ENCODE results near the gene RRM2.

The RRM2 gene

DNA sequence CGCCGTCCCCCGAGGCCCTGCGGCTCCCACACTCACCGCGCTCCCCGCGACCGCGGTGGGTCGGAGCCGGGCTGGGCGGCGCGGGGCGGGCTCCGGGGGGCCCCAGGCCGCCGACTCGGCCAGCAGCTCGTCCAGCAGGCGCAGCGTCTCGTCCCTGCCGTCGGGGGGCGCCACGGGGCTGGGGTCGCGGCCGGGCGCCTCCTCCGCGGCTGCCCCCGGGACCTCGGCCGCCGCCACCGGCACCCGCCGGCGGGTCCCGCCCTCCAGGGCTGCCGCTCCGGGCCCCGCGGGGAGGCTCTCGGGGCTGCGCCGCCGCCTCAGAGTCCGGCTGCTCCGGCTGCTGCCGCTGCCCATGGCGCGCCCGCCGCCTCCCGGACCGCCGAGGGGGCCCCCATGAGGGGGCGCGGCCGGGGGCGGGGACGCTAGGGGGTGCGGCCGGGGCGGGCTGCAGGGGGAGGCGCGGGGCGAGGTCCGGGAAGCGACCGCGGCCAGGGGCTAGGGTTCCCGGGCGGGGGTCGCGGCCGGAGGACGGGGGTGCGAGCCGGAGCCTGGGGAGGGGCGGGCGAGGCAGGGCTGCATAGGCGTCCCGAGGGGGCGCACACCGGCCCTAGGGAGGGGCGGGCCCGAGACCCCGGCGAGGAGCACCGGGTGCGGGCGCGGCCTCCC, 42.5 kb upstream of the RRM2 start, which contains the start of gene CYS1:
Gene CYS1 (minus strand): TSS at position 542 of the 666 bp plus-strand sequence. CDS start 188 bp downstream, at position 354.
- DNase-seq (no peak), ATAC-seq (ENCODE audit: insufficient read depth, low read depth) (no peak)
- H3K79me2 ChIP-seq (ENCODE audit: insufficient read depth, low read length) = no peaks in the 10 kb centered on the region
- H4K20me1 ChIP-seq (ENCODE audit: insufficient read depth, low read length) = no peaks in the 10 kb centered on the region
- peaks cover 11% of the 10 kb centered on the region for H3K4me1 ChIP-seq (ENCODE audit: insufficient read depth, low read length)
- no peaks in the 10 kb centered on the region for H3K9me3 ChIP-seq (ENCODE audit: insufficient read depth, low read length, severe bottlenecking)
- TF ChIP-seq EZH2 (IDR thresholded peaks at IDR 0.05; ENCODE audit: borderline replicate concordance, low read depth, low read length, severe bottlenecking) (no peak), CTCF (IDR thresholded peaks at IDR 0.05; ENCODE audit: borderline replicate concordance, extremely low read depth, low read length, poor library complexity, severe bottlenecking) (no peak)
- H2AFZ ChIP-seq (ENCODE audit: low read depth, low read length) = no peak within 1 kb of the TSS
- no peaks in the 10 kb centered on the region for H3K36me3 ChIP-seq (ENCODE audit: insufficient read depth, low read length)
- no peak within 1 kb of the TSS for H3K27ac ChIP-seq (ENCODE audit: low read length)
- H3K4me2 ChIP-seq (ENCODE audit: insufficient read depth, low read length) = peak within 1 kb of the TSS; percentile 57
- no peak within 1 kb of the TSS for H3K9ac ChIP-seq (ENCODE audit: low read depth, low read length)
- H3K27me3 ChIP-seq (ENCODE audit: insufficient read depth, low read length, poor library complexity) = peaks cover 20% of the 10 kb centered on the region
- peak within 1 kb of the TSS in 1 of 2 experiments; percentile 27; a peak in 1 of 4 replicates for H3K4me3 ChIP-seq (ENCODE audit: low read depth in 1 of 2, low read length in 2 of 2)

- no peak for TF ChIP-seq CTCF (IDR thresholded peaks at IDR 0.05; ENCODE audit: borderline replicate concordance, extremely low read depth, low read length, poor library complexity, severe bottlenecking)
- TF ChIP-seq EZH2 (IDR thresholded peaks at IDR 0.05; ENCODE audit: borderline replicate concordance, low read depth, low read length, severe bottlenecking) = no peak
- peak; percentile 86 for ATAC-seq (ENCODE audit: insufficient read depth, low read depth)
- H4K20me1 ChIP-seq (ENCODE audit: insufficient read depth, low read length) = no peaks in the 10 kb centered on the region
- no peak overlapping the region for H3K9ac ChIP-seq (ENCODE audit: low read depth, low read length)
- no peaks in the 10 kb centered on the region for H3K36me3 ChIP-seq (ENCODE audit: insufficient read depth, low read length)
- H2AFZ ChIP-seq (ENCODE audit: low read depth, low read length) = no peak overlapping the region
- H3K4me3 ChIP-seq (ENCODE audit: low read depth in 1 of 2, low read length in 2 of 2) = peak overlapping the region in 1 of 2 experiments; percentile 27; a peak in 1 of 4 replicates
- peak; percentile 55 for DNase-seq
- no peaks in the 10 kb centered on the region for H3K9me3 ChIP-seq (ENCODE audit: insufficient read depth, low read length, severe bottlenecking)
- peaks cover 11% of the 10 kb centered on the region for H3K4me1 ChIP-seq (ENCODE audit: insufficient read depth, low read length)
- peak overlapping the region; percentile 57 for H3K4me2 ChIP-seq (ENCODE audit: insufficient read depth, low read length)
- H3K27me3 ChIP-seq (ENCODE audit: insufficient read depth, low read length, poor library complexity) = peaks cover 13% of the 10 kb centered on the region
- H3K27ac ChIP-seq (ENCODE audit: low read length) = no peak overlapping the region
- H3K79me2 ChIP-seq (ENCODE audit: insufficient read depth, low read length) = no peaks in the 10 kb centered on the region
Observed at GRCh38 chr2:10080536-10081304, 41.8 kb upstream of the RRM2 start.

DNA sequence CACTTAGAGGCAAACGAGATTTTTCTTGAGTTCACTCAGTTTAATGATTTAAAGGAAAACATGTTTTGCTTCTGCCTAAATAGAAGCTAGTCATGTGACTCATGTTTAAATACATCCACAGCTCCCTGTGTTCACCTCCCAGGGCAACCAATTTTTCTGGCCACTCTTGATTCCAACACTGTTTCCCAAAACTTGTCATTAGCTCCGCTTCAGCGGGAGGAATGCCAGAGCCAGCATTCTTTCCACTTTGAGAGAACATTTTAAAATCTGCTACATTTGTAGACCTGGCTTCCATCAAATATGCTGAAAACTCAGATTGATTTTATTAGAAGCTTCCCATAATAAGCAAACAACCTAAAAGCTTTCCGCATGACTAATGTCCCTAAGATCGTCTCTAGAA, 39.5 kb upstream of the RRM2 start:
- Histone ChIP-seq H3K9me3 (ENCODE audit: insufficient read depth, low read length, severe bottlenecking) (no peaks in the 10 kb centered on the region), H3K4me2 (ENCODE audit: insufficient read depth, low read length) (no peak overlapping the region), H3K36me3 (ENCODE audit: insufficient read depth, low read length) (no peaks in the 10 kb centered on the region), H4K20me1 (ENCODE audit: insufficient read depth, low read length) (no peaks in the 10 kb centered on the region), H3K27me3 (ENCODE audit: insufficient read depth, low read length, poor library complexity) (peaks cover 4% of the 10 kb centered on the region), H2AFZ (ENCODE audit: low read depth, low read length) (no peak overlapping the region), H3K9ac (ENCODE audit: low read depth, low read length) (no peak overlapping the region), H3K4me1 (ENCODE audit: insufficient read depth, low read length) (peaks cover 11% of the 10 kb centered on the region), H3K4me3 (ENCODE audit: low read depth in 1 of 2, low read length in 2 of 2) (no peak overlapping the region), H3K27ac (ENCODE audit: low read length) (no peak overlapping the region), H3K79me2 (ENCODE audit: insufficient read depth, low read length) (no peaks in the 10 kb centered on the region)
- TF ChIP-seq CTCF (IDR thresholded peaks at IDR 0.05; ENCODE audit: borderline replicate concordance, extremely low read depth, low read length, poor library complexity, severe bottlenecking) = no peak
- no peak for TF ChIP-seq EZH2 (IDR thresholded peaks at IDR 0.05; ENCODE audit: borderline replicate concordance, low read depth, low read length, severe bottlenecking)
- ATAC-seq (ENCODE audit: insufficient read depth, low read depth) (no peak), DNase-seq (no peak)
